HG03354 (cell line): ENCODE data around the gene CLRN1.

Experiments used
- ATAC-seq: cut with Tn5 transposase; IDR thresholded peaks from one replicate; pipeline ENCODE4 v1.9.1; 2021; ENCODE audit warnings: mild to moderate bottlenecking; ENCODE audit not compliant: unreplicated experiment, poor library complexity, severe bottlenecking

Gene CLRN1

DNA sequence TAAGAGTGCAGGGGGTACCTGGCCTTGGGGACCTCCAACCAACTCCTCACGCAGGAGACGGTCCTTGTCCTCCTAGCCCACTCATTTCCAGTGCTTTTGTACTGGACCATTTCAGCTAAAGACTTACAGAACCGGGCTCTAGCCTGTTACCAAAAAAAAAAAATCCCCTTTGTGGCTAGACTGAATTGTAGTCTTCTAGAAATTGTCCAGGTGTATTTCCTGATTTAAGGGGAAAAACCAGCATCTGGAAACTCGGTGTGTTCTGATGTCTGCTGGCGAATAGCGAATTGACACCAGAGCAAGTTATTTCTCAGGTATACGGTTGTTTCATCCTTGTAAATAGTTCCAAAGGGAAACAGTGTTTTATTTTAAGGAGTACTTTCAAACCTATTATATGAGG, 46.2 kb downstream of the CLRN1 start:
- ATAC-seq, result no peak

DNA sequence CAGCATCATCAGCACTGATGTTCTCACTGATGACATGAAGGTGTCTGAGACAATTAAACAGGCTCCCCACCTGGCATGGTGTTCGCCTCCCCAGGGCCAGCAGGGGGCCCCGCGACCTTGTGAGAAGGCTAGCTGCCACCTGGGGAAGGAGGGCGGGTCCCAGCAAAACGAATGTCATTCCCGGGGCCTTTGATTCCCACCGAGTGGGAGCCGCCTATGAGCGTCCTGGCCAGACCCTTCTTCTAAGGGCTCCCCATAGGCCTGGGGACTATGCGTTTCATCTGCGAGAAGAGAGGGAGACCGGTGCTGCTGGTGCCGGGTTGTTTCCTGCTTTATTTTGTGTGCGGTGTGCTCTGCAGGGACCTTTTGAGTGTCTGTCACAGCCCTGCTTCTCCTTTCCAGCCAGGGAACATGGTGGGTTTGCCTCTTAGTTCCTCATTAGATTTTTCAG, 46.8 kb downstream of the CLRN1 start:
- peak; percentile 96 for ATAC-seq

DNA sequence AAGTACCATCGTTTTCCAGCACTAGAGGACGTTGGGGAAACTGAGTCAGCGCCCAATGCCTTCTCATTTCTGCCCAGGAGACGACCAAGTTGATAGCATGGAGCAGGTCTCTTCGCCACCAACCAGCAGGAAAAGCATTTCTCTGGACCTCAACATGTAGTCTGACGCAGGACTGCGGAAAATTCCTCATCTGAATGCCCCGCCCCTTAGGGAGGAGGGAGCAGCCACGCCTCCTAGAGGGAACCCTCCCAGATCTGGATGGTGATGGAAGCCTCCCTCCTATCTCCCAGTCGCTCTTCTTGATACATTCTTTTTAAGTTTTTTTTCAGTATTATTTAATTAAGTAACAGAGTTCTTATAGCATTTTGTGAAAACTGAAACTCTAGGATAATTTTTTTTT, 49.9 kb downstream of the CLRN1 start:
- no peak for ATAC-seq

DNA sequence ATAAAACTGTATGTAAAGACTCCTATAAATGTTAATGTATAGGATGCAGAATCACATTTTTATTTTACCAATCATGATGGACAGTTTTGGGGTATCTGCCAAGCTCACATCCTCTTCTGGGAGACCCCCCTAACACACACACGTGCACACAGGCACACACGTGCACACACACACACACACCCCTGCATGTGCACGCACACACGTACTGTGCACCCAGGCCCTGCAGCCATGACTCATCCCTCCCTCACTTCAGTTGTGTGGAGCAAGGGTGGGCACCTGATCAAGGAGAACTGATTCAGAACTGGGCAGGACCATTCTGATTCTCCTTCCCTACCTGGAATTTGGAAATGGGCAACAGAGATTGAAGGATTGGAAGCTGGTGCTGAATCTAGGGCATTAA, 51.3 kb downstream of the CLRN1 start:
- ATAC-seq, result no peak

DNA sequence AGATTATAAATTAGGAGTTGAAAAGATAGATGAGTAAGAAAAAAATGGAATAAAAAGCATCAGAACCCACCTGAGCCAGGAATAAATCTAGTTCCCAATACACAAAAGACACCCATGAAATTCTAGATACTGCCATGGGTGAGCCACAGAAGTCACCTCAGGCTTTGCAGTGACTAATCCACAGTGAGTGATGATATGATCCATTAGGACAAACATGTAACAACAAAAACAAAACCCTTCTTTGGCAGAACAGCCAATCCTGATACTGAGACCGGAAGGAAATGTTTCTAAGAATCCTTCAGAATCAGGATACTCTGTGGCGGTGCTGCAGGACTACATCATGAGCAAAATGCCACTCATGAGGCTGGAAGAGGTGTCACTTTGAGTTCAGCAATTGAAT, 52.3 kb downstream of the CLRN1 start:
- ATAC-seq, result no peak

DNA sequence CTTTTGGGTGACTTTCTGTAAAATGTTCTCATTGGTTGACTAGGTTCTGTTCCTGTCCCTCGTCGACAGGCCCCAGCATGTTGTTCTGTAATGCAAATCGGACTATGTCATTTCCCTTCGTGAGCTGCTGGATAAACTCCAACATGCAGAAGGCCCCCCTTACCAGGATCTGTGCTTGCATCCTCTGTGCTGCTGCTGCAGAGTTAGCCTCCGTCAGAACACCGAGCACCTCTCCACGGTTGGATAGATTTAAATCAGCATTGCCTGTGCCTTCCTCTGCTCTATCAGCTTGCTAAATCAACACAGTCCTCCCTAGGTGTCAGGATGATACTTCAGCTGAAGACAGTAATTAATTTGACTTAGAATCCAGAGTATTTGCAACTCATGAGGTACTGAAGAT, 54.6 kb downstream of the CLRN1 start:
- ATAC-seq, result no peak

- no peak for ATAC-seq
Observed at GRCh38 chr3:150913133-150913922, 59.2 kb downstream of the CLRN1 start.

GRCh38 chr3:150912501-150912900, 60.0 kb downstream of the CLRN1 start:
- ATAC-seq, result no peak

DNA sequence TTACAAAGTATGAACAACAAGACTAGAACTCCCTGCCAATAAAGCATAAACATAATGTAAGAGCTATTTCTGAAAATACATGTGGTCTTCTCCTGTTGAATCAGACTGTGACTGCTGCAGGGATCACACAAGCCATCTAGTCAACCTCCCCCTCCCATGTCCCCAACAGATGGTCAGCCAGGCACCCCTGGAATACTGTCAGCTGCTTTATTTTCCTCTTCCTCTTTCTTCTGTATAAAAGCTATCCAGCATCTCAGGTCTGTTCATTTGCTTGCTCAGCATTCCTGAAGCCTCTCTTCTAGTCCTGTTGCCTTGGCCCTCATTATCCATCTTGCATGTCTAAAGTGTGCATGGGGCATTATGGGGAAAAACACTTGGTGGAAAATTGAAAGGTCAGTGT, 60.8 kb downstream of the CLRN1 start:
- ATAC-seq, result no peak

GRCh38 chr3:150906461-150906860, 66.1 kb downstream of the CLRN1 start:
- ATAC-seq, result no peak

GRCh38 chr3:150905746-150906145, 66.8 kb downstream of the CLRN1 start:
- ATAC-seq, result no peak

- no peak for ATAC-seq
Observed at GRCh38 chr3:150905339-150905738, 67.2 kb downstream of the CLRN1 start, which contains the start of gene MINDY4B. MINDY4B (minus strand) TSS chr3:150905439; CDS start chr3:150905439, 0 bp downstream.

- ATAC-seq, result no peak
Observed at GRCh38 chr3:150902988-150903387, 69.5 kb downstream of the CLRN1 start.

- ATAC-seq, result no peak
Observed at GRCh38 chr3:150901793-150902192, 70.7 kb downstream of the CLRN1 start.

GRCh38 chr3:150899141-150899540, 73.4 kb downstream of the CLRN1 start:
- no peak for ATAC-seq

DNA sequence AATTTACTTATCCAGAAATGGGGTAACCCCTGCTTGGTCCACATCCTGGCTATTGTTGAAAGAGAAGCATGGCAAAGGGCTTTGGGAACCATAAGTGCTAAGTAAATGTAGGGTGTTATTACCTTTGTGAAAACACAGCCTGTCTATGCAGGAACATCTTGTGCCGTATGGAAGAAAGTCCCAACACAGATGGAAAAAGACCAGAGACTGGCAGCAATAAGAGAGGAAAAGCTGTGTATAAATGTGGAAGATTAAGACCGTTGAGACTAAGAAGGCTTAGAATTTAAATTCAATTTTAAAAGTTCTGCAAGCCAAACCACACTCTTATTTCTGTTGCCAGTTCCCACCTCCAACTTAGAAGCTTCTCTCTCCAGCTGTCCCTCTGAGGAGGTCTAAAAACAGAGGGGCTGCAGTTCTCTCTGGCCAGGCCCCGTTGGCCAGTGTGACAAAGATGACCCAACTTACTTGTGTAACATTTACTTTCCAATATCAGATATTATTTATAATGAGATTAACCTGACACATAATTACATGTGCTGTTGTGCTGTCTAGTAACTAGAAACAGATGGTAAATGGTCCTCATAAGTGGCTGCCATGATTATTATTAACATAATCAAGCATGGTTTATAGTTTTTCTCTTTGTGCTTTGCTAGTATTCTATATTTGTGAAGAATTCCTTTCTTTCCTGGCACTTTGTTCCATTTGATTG, 74.3 kb downstream of the CLRN1 start:
- ATAC-seq, result no peak

GRCh38 chr3:150897592-150897991, 74.9 kb downstream of the CLRN1 start:
- no peak for ATAC-seq

GRCh38 chr3:150890831-150891230, 81.7 kb downstream of the CLRN1 start:
- ATAC-seq, result no peak

DNA sequence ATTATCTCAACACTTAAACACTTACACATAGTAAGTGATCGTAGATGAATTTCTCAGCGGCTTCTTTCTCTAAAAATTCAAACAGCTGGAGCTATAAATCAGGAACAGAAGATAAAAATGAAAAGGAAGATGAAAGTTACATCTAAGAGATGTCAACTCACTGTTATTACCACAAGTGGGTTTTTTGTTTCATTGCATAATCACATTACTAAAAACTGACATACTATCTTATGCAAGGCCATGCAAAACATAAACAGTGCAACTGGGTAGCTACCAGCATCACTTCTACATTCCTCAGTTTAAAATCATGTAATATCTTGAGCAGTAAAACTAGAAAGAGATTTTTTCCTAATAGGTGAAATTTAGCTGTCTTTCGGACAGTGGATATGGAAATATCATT, 82.2 kb downstream of the CLRN1 start:
- no peak for ATAC-seq

- ATAC-seq, result no peak
Observed at GRCh38 chr3:150889106-150889505, 83.4 kb downstream of the CLRN1 start.

- no peak for ATAC-seq
Observed at GRCh38 chr3:150887031-150887430, 85.5 kb downstream of the CLRN1 start.
